H1 (cell line): Measurements from ENCODE around the gene USP35.

ENCODE experiments used
- BACH1 ChIP-seq: IDR thresholded peaks from 2 replicates; pipeline ENCODE4 v1.6.1; 2012; ENCODE audit warnings: low read length, improper control_type of control experiment
- CEBPB ChIP-seq: IDR thresholded peaks from 2 replicates; pipeline ENCODE4 v1.6.1; 2012; ENCODE audit warnings: low read depth, low read length
- CREB1 ChIP-seq: IDR thresholded peaks from 2 replicates; pipeline ENCODE4 v1.6.1; 2012; ENCODE audit warnings: inconsistent platforms
- EP300 ChIP-seq, 2 experiments: IDR thresholded peaks; 1 replicate in 1 of 2; 2 replicates in 1 of 2; pipeline ENCODE4 v1.6.1; 2011 to 2012; ENCODE audit warnings: low read depth in 2 of 2, low read length in 2 of 2, mild to moderate bottlenecking in 2 of 2, borderline replicate concordance in 1 of 2, inconsistent platforms in 1 of 2, moderate library complexity in 1 of 2
- FOSL1 ChIP-seq: IDR thresholded peaks from 2 replicates; pipeline ENCODE4 v1.6.1; 2011; ENCODE audit warnings: mild to moderate bottlenecking, low read depth, low read length, moderate library complexity; ENCODE audit not compliant: insufficient read depth
- MAFK ChIP-seq: IDR thresholded peaks from 2 replicates; pipeline ENCODE4 v1.6.1; 2012; ENCODE audit warnings: low read depth, mild to moderate bottlenecking, improper control_type of control experiment, low read length
- NRF1 ChIP-seq: IDR thresholded peaks from 2 replicates; pipeline ENCODE4 v1.6.1; 2011; ENCODE audit warnings: mild to moderate bottlenecking, low read depth, low read length, improper control_type of control experiment
- POLR2A ChIP-seq, 2 experiments: IDR thresholded peaks; 1 replicate in 1 of 2; 2 replicates in 1 of 2; pipeline ENCODE4 v1.6.1; 2011; ENCODE audit warnings: low read depth in 2 of 2, low read length in 2 of 2, mild to moderate bottlenecking in 2 of 2; ENCODE audit errors: control extremely low read depth in 1 of 2
- RFX5 ChIP-seq: IDR thresholded peaks from 2 replicates; pipeline ENCODE4 v1.6.1; 2011; ENCODE audit warnings: low read depth, low read length, improper control_type of control experiment, borderline replicate concordance
- RXRA ChIP-seq: IDR thresholded peaks from 2 replicates; pipeline ENCODE4 v1.6.1; 2011; ENCODE audit warnings: low read depth, mild to moderate bottlenecking, low read length, moderate library complexity; ENCODE audit not compliant: insufficient read depth
- SP1 ChIP-seq: IDR thresholded peaks from 2 replicates; pipeline ENCODE4 v1.6.1; 2011; ENCODE audit warnings: low read depth, low read length
- SRF ChIP-seq: IDR thresholded peaks from 2 replicates; pipeline ENCODE4 v1.6.1; 2011; ENCODE audit warnings: mild to moderate bottlenecking, low read depth, low read length, moderate library complexity
- TAF1 ChIP-seq: IDR thresholded peaks from 2 replicates; pipeline ENCODE4 v1.6.1; 2011; ENCODE audit warnings: mild to moderate bottlenecking, low read depth, low read length
- TF ChIP-seq, protein P1 (sequence below), 3 experiments: IDR thresholded peaks; 1 replicate in 2 of 3; 2 replicates in 1 of 3; pipeline versions ENCODE4 v1.5.1 to v1.6.1; 2011; ENCODE audit warnings: low read length in 3 of 3, mild to moderate bottlenecking in 3 of 3, inconsistent platforms in 2 of 3, low read depth in 1 of 3, moderate library complexity in 1 of 3; ENCODE audit not compliant: insufficient read depth in 1 of 3; ENCODE audit errors: control extremely low read depth in 1 of 3

GRCh38 chr11:78248191-78248590 lies 59.5 kb downstream of the USP35 start:
- TF ChIP-seq RFX5 (no peak), NRF1 (no peak), CEBPB (no peak), POLR2A (IDR thresholded peaks at IDR 0.05; ENCODE audit: control extremely low read depth in 1 of 2, low read depth in 2 of 2, low read length in 2 of 2) (no peak), BACH1 (no peak), EP300 (IDR thresholded peaks at IDR 0.05; ENCODE audit: borderline replicate concordance in 1 of 2, low read depth in 2 of 2, low read length in 2 of 2) (no peak), SRF (no peak), MAFK (no peak), TAF1 (no peak), RXRA (no peak), FOSL1 (no peak), CREB1 (no peak), SP1 (no peak)
- TF ChIP-seq, protein P1, sequence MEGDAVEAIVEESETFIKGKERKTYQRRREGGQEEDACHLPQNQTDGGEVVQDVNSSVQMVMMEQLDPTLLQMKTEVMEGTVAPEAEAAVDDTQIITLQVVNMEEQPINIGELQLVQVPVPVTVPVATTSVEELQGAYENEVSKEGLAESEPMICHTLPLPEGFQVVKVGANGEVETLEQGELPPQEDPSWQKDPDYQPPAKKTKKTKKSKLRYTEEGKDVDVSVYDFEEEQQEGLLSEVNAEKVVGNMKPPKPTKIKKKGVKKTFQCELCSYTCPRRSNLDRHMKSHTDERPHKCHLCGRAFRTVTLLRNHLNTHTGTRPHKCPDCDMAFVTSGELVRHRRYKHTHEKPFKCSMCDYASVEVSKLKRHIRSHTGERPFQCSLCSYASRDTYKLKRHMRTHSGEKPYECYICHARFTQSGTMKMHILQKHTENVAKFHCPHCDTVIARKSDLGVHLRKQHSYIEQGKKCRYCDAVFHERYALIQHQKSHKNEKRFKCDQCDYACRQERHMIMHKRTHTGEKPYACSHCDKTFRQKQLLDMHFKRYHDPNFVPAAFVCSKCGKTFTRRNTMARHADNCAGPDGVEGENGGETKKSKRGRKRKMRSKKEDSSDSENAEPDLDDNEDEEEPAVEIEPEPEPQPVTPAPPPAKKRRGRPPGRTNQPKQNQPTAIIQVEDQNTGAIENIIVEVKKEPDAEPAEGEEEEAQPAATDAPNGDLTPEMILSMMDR (IDR thresholded peaks at IDR 0.05; ENCODE audit: control extremely low read depth in 1 of 3, insufficient read depth in 1 of 3, low read depth in 1 of 3, low read length in 3 of 3), result no peak
